ENCODE results near the gene AVEN. TPM values are rescaled to one million over a fixed set of nuclear protein-coding genes. Genes with fewer than 3 reads are reported as not detected.

Gene AVEN
- total and polyA plus RNA-seq, 12 donors: 10.2 to 33.9 (median 20.0) TPM

GRCh38 chr15:33963831-33964664 lies 75.0 kb downstream of the AVEN start:
- intact Hi-C loops (cut with DNase I): loop anchor here in 6 of 10 donors (5.0 to 10.0 kb wide), 3 partner anchors 219 to 229 kb away; no protein-coding TSS in a partner anchor
- TF ChIP-seq, protein P1, sequence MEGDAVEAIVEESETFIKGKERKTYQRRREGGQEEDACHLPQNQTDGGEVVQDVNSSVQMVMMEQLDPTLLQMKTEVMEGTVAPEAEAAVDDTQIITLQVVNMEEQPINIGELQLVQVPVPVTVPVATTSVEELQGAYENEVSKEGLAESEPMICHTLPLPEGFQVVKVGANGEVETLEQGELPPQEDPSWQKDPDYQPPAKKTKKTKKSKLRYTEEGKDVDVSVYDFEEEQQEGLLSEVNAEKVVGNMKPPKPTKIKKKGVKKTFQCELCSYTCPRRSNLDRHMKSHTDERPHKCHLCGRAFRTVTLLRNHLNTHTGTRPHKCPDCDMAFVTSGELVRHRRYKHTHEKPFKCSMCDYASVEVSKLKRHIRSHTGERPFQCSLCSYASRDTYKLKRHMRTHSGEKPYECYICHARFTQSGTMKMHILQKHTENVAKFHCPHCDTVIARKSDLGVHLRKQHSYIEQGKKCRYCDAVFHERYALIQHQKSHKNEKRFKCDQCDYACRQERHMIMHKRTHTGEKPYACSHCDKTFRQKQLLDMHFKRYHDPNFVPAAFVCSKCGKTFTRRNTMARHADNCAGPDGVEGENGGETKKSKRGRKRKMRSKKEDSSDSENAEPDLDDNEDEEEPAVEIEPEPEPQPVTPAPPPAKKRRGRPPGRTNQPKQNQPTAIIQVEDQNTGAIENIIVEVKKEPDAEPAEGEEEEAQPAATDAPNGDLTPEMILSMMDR (IDR thresholded peaks at IDR 0.05): peak in 8 of 9 donors; percentile 19 to 69 (median 60)
- 59 to 62% methylated on average over 8 of the region's 8 CpGs for WGBS, 2 donors

DNA sequence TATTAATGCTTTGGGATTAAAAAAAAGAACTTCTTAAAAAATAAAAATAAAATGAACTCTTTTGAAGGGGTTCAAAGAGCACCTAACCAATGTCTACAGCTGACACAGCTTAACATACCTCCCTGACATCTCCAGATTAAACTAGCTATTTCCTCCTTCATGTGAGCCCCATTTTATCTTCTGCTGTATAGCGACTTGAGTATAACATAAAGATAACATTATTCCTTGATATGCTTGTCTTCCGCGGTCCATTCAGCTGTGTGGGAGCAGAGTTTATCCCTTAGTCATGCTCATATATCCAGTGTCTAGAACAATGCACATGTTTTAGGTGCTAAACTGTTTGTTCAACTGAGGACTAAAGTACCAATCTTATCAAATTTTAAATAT lies 78.5 kb downstream of the AVEN start:
- H3K27me3 ChIP-seq: no peaks in the 10 kb centered on the region
- no peaks in the 10 kb centered on the region for H3K4me1 ChIP-seq
- ATAC-seq: no peak
- H3K36me3 ChIP-seq: no peaks in the 10 kb centered on the region
- no peak overlapping the region for H3K27ac ChIP-seq
- TF ChIP-seq, protein P1 (IDR thresholded peaks at IDR 0.05): no peak
- 56 to 64% methylated on average over 3 of the region's 3 CpGs for WGBS, 2 donors
- no peak overlapping the region for H3K4me3 ChIP-seq
- H3K9me3 ChIP-seq: no peaks in the 10 kb centered on the region
- DNase-seq: no peak
- intact Hi-C loops (cut with DNase I): loop anchor here in 6 of 10 donors (5.0 to 10.0 kb wide), 3 partner anchors 216 to 226 kb away; no protein-coding TSS in a partner anchor

More at GRCh38 chr15:33963831-33964664, 75.0 kb downstream of the AVEN start:
- peak in 1 of 8 donors; percentile 42 for ATAC-seq
- Histone ChIP-seq H3K36me3 (no peaks in the 10 kb centered on the region), H3K4me3 (no peak overlapping the region), H3K27ac (no peak overlapping the region), H3K4me1 (peaks cover 0 to 8% (median 0%) of the 10 kb centered on the region in 9 donors), H3K9me3 (no peaks in the 10 kb centered on the region), H3K27me3 (no peaks in the 10 kb centered on the region)
- DNase-seq: no peak

DNA sequence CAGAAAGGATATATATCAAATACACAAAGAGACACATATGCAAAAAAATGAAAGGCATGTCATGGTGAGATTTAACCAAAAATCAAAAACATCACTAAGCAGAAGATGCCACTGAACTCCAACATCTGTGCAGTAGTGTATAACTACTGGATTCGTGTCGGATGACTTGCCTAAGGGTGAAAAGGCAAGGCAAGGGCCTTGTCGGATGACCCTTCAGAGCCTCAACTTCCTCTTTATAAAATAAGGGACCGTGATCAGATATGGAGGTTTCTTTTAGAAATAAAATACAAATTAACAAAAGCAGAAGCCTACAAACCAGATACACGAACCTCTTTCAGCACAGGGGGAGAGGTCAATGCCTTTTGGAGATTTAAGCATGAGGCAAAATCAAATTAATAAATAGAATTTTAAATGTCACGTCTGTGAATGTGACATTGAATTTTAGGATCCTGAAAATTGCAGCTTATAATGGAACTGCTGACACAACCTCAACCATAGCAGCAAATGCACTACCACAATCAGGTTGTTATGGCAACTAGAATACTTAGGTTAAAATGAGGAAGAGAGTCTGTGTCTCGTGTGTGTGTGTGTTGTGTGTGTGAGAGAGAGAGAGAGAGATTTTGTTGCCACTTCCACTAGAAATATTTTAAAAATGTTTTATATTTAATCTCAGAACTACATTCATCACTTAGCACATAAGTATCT lies 79.0 kb downstream of the AVEN start:
- H3K9me3 ChIP-seq: no peaks in the 10 kb centered on the region
- no peak for DNase-seq
- no peak for ATAC-seq
- TF ChIP-seq, protein P1 (IDR thresholded peaks at IDR 0.05): no peak
- 86 to 87% methylated on average over 7 of the region's 7 CpGs for WGBS, 2 donors
- H3K4me3 ChIP-seq: no peak overlapping the region
- no peak overlapping the region for H3K27ac ChIP-seq
- no peaks in the 10 kb centered on the region for H3K4me1 ChIP-seq
- H3K27me3 ChIP-seq: no peaks in the 10 kb centered on the region
- H3K36me3 ChIP-seq: no peaks in the 10 kb centered on the region
- intact Hi-C loops (cut with DNase I): loop anchor here in 6 of 10 donors (5.0 to 10.0 kb wide), 3 partner anchors 215 to 225 kb away; no protein-coding TSS in a partner anchor

GRCh38 chr15:33956397-33956796 lies 82.6 kb downstream of the AVEN start:
- TF ChIP-seq, protein P1 (IDR thresholded peaks at IDR 0.05): no peak
- H3K27ac ChIP-seq: no peak overlapping the region
- H3K4me3 ChIP-seq: no peak overlapping the region
- H3K27me3 ChIP-seq: no peaks in the 10 kb centered on the region
- no peaks in the 10 kb centered on the region for H3K36me3 ChIP-seq
- 32 to 42% methylated on average over 1 of the region's 1 CpG for WGBS, 2 donors
- no peak for ATAC-seq
- no peaks in the 10 kb centered on the region for H3K4me1 ChIP-seq
- intact Hi-C loops (cut with DNase I): no loop called here
- DNase-seq: no peak
- H3K9me3 ChIP-seq: peaks cover 0 to 17% (median 0%) of the 10 kb centered on the region in 11 donors
